Skeletal muscle tissue (tissue), 4 donors: Measurements from ENCODE around the gene GRID2IP. TPM values are rescaled to one million over a fixed set of nuclear protein-coding genes. Genes with fewer than 3 reads are reported as not detected.
"Not testable (repeated sequence)": the region's sequence is repeated elsewhere in the genome, so short reads cannot be mapped to it uniquely, and the experiment has no call there.

Source experiments
- H3K27ac ChIP-seq: one replicate; pipeline ENCODE4 v1.7.0; 2013; ENCODE audit warnings: mild to moderate bottlenecking, low read depth, low read length, inconsistent platforms
- H3K27me3 ChIP-seq, 3 donors: one replicate each; pipeline ENCODE4 v1.7.0; 2013; ENCODE audit warnings: low read length in 3 of 3; ENCODE audit not compliant: control insufficient read depth in 3 of 3, insufficient read depth in 3 of 3
- H3K36me3 ChIP-seq, 3 donors: one replicate each; pipeline ENCODE4 v1.7.0; 2013; ENCODE audit warnings: low read length in 3 of 3; ENCODE audit not compliant: control insufficient read depth in 3 of 3, insufficient read depth in 3 of 3
- H3K4me1 ChIP-seq, 3 donors: one replicate each; pipeline ENCODE4 v1.7.0; 2013; ENCODE audit warnings: low read length in 3 of 3, mild to moderate bottlenecking in 3 of 3; ENCODE audit not compliant: control insufficient read depth in 3 of 3, insufficient read depth in 3 of 3
- H3K4me3 ChIP-seq, 3 donors: one replicate each; pipeline ENCODE4 v1.7.0; 2013; ENCODE audit warnings: low read length in 3 of 3
- H3K9ac ChIP-seq, 3 donors: one replicate each; pipeline ENCODE4 v1.7.0; 2013; ENCODE audit warnings: low read length in 3 of 3, mild to moderate bottlenecking in 3 of 3, moderate library complexity in 2 of 3, low read depth in 1 of 3
- H3K9me3 ChIP-seq, 3 donors: one replicate each; pipeline ENCODE4 v1.7.0; 2013; ENCODE audit warnings: low read length in 3 of 3; ENCODE audit not compliant: control insufficient read depth in 3 of 3
- total RNA-seq: library from RNA; depleted of rRNA; stranded (reverse); fragments of >200 nt; gene quantifications from one replicate; pipeline ENCODE4 v1.2.3, GENCODE V29; 2014
- donor health status: Osteomylitis.

The GRID2IP gene
- not detected for total RNA-seq

DNA sequence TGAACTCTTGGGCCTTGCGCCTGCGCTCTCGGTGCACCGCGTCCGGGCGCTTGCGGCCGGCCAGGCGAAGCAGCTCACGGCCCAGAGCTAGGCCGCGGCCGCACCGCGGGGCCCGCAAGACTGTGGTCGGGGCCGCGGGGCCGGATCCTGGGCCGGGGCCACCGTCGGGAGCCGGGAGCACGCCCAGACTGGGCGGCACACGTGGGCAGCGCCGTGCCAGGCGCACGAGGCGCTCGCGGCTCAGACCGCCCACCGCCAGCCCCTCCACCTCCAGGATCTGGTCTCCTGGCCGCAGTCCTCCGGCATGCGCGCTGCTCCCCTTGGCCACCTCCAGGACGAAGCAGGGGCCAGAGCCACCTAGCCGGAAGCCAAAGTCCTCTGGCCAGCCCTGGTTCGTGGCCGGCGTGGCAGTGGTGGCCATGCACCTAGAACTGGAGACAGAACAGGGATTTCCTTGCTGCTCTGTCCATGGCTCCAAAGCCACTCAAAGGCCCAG, at the start of gene GRID2IP:
Gene GRID2IP (minus strand): TSS at position 446 of the 496 bp plus-strand sequence. CDS start 25 bp downstream, at position 421.
- H3K27ac ChIP-seq = no peak within 1 kb of the TSS
- no peaks in the 10 kb centered on the region for H3K9me3 ChIP-seq
- no peak within 1 kb of the TSS for H3K9ac ChIP-seq
- H3K36me3 ChIP-seq = no peaks in the 10 kb centered on the region
- no peak within 1 kb of the TSS for H3K4me3 ChIP-seq
- no peaks in the 10 kb centered on the region for H3K4me1 ChIP-seq
- H3K27me3 ChIP-seq = peaks cover 0 to 4% (median 0%) of the 10 kb centered on the region in 3 donors

DNA sequence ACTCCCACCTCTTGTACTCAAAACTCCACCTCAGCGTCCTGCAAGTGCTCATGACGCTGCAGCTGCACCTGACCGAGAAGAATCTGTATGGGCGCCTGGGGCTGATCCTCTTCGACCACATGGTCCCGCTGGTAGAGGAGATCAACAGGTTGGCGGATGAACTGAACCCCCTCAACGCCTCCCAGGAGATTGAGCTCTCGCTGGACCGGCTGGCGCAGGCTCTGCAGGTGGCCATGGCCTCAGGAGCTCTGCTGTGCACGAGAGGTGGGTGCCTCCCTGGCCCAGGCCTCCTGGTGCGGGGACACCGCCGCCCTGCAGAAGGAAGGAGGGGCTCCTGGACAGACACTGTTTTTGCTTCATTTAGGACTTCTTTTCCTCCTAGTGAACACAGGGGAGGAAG, 48.8 kb upstream of the GRID2IP start:
- Histone ChIP-seq H3K27me3 (no peaks in the 10 kb centered on the region), H3K9me3 (no peaks in the 10 kb centered on the region), H3K4me3 (no peak overlapping the region), H3K27ac (no peak overlapping the region), H3K4me1 (no peaks in the 10 kb centered on the region), H3K9ac (no peak overlapping the region), H3K36me3 (peaks cover 62 to 66% (median 63%) of the 10 kb centered on the region in 3 donors)

GRCh38 chr7:6590645-6591110, 39.4 kb upstream of the GRID2IP start:
- peak overlapping the region; percentile 72 to 91 (median 87) for H3K9ac ChIP-seq
- H3K36me3 ChIP-seq = peaks cover 26 to 50% (median 43%) of the 10 kb centered on the region in 3 donors
- peak overlapping the region; percentile 87 to 96 (median 92) for H3K4me3 ChIP-seq
- peak overlapping the region; percentile 54 for H3K27ac ChIP-seq
- H3K9me3 ChIP-seq = no peaks in the 10 kb centered on the region
- H3K4me1 ChIP-seq = peaks cover 15 to 16% (median 15%) of the 10 kb centered on the region in 3 donors
- H3K27me3 ChIP-seq = no peaks in the 10 kb centered on the region

DNA sequence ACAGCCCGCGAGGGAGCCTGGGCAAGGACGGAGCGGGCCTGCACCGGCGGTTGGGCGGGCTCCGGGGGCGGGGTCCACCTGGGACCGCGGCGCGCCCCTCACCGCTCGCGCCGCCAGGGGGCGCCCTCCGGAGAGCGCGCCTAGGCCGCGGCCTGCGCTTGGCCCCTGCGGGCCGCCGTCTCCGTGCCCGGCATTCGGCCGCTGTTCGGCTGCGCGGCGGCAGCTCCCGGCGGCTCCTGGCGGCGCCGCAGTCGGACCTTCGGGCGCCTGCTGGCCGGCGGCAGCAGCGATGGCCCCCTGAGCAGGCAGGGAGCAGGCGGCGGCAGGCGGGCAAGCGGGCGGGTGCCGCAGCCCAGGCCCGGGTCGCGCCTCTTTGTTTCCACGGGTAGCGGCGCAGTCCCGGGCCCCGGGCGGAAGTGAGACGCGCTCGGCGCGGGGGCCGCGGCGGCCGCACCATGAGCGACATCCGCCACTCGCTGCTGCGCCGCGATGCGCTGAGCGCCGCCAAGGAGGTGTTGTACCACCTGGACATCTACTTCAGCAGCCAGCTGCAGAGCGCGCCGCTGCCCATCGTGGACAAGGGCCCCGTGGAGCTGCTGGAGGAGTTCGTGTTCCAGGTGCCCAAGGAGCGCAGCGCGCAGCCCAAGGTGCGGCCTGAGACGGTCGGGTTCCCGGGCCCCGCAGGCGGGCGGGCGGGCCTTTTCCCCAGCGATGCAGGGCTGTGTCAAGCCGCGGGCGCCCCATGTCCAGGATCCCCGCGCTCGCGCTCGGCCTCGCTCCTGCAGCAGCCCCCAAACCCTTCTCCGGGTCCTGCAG, 38.8 kb upstream of the GRID2IP start, which contains the start of gene INTS15:
Gene INTS15 (plus strand): TSS at position 193 of the 816 bp plus-strand sequence. CDS start 263 bp downstream, at position 456.
- H3K27ac ChIP-seq = peak within 1 kb of the TSS; percentile 54
- H3K27me3 ChIP-seq = no peaks in the 10 kb centered on the region
- H3K4me1 ChIP-seq = peaks cover 15 to 16% (median 15%) of the 10 kb centered on the region in 3 donors
- peaks cover 24 to 47% (median 40%) of the 10 kb centered on the region in 3 donors for H3K36me3 ChIP-seq
- H3K9ac ChIP-seq = peak within 1 kb of the TSS; percentile 72 to 91 (median 87)
- H3K9me3 ChIP-seq = no peaks in the 10 kb centered on the region
- peak within 1 kb of the TSS; percentile 87 to 96 (median 92) for H3K4me3 ChIP-seq

GRCh38 chr7:6589151-6589828, 38.0 kb upstream of the GRID2IP start:
- H3K27ac ChIP-seq = no peak overlapping the region
- no peaks in the 10 kb centered on the region for H3K9me3 ChIP-seq
- peak overlapping the region; percentile 30 to 96 (median 58) for H3K4me3 ChIP-seq
- H3K27me3 ChIP-seq = no peaks in the 10 kb centered on the region
- peaks cover 15 to 16% (median 15%) of the 10 kb centered on the region in 3 donors for H3K4me1 ChIP-seq
- H3K36me3 ChIP-seq = peaks cover 24 to 47% (median 41%) of the 10 kb centered on the region in 3 donors
- peak overlapping the region in 1 of 3 donors; percentile 91 for H3K9ac ChIP-seq

DNA sequence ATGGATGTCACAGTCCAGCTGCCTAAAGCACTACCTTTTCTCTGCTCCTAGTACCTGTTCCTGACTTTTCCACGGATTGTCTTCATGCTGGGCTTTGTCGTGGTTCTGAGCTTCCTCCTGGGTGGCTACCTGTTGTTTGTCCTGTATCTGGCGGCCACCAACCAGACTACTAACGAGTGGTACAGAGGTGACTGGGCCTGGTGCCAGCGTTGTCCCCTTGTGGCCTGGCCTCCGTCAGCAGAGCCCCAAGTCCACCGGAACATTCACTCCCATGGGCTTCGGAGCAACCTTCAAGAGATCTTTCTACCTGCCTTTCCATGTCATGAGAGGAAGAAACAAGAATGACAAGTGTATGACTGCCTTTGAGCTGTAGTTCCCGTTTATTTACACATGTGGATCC, 37.3 kb upstream of the GRID2IP start:
- H3K9me3 ChIP-seq = no peaks in the 10 kb centered on the region
- no peak overlapping the region for H3K9ac ChIP-seq
- H3K27me3 ChIP-seq = no peaks in the 10 kb centered on the region
- no peak overlapping the region for H3K4me3 ChIP-seq
- peaks cover 15 to 16% (median 15%) of the 10 kb centered on the region in 3 donors for H3K4me1 ChIP-seq
- H3K27ac ChIP-seq = no peak overlapping the region
- peaks cover 26 to 50% (median 39%) of the 10 kb centered on the region in 3 donors for H3K36me3 ChIP-seq

DNA sequence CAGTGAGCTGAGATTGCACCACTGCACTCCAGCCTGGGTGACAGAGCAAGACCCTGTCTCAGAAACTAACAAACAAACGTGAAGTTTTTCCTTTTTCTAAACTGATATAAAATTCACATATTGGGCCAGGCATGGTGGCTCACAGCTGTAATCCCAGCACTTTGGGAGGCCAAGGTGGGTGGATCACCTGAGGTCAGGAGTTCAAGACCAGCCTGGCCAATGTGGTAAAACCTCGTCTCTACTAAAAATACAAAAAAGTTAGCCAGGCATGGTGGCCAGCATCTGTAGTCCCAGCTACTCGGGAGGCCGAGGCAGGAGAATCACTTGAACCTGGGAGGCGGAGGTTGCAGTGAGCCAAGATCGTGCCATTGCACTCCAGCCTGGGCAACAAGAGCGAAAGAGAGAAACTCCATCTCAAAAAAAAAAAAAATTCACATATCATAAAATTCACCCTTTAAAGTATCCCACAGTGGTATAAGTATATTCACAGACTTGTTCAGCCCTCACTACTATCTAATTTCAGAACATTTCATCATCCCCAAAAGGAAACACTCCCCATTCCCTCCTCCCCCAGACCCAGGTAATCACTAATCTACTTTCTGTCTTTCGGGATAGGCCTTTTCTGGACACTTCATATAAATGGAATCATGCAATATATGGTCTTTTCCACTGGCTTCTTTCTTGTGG, 34.6 kb upstream of the GRID2IP start:
- H3K4me1 ChIP-seq = peaks cover 8 to 12% (median 9%) of the 10 kb centered on the region in 3 donors
- not testable (repeated sequence) for H3K27me3 ChIP-seq, H3K4me3 ChIP-seq, H3K27ac ChIP-seq, H3K9ac ChIP-seq, H3K9me3 ChIP-seq
- peaks cover 44 to 63% (median 53%) of the 10 kb centered on the region in 3 donors for H3K36me3 ChIP-seq

DNA sequence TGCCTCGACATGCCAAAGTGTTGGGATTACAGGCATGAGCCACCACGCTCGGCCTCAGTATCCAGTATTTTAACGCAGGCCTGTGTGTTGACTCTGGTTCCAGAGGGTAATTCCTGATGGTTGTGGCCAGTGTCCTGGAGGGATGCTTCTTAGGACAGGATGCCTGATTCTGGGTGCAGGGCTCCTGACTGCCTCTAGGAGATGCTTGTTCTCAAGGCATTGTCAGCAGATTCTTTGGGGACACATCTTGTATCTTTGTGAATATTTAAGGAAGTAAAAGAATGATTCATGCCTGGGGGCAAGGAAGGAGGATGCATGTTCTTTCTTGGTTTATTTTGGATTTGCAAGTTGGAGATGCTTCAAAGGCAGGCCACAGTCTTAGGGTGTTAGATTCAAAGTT, 28.2 kb upstream of the GRID2IP start:
- Histone ChIP-seq H3K9ac (no peak overlapping the region), H3K36me3 (peaks cover 35 to 40% (median 38%) of the 10 kb centered on the region in 3 donors)

More for the DNA sequence above, 28.2 kb upstream of the GRID2IP start:
- H3K4me1 ChIP-seq = peaks cover 0 to 8% (median 3%) of the 10 kb centered on the region in 3 donors
- H3K9me3 ChIP-seq = no peaks in the 10 kb centered on the region
- no peak overlapping the region for H3K27ac ChIP-seq
- no peak overlapping the region for H3K4me3 ChIP-seq
- H3K27me3 ChIP-seq = no peaks in the 10 kb centered on the region
